GM21723 (cell line): ENCODE data around the gene GIT1.

Experiments used
- ATAC-seq: cut with Tn5 transposase; IDR thresholded peaks from one replicate; pipeline ENCODE4 v1.9.1; 2021; ENCODE audit warnings: mild to moderate bottlenecking, moderate library complexity; ENCODE audit not compliant: unreplicated experiment

Gene GIT1

GRCh38 chr17:29589524-29590410 is at the start of gene GIT1:
Gene GIT1, minus strand, starts transcription at chr17:29589648. Its CDS starts 270 bp downstream, at chr17:29589378.
- ATAC-seq: peak; percentile 43

- ATAC-seq: no peak
Observed at GRCh38 chr17:29633886-29634285, 44.4 kb upstream of the GIT1 start.

GRCh38 chr17:29630630-29631193 is 41.3 kb upstream of the GIT1 start:
- ATAC-seq: no peak

GRCh38 chr17:29629839-29630238 is 40.4 kb upstream of the GIT1 start:
- ATAC-seq: no peak

GRCh38 chr17:29628644-29629043 is 39.2 kb upstream of the GIT1 start:
- ATAC-seq: no peak

GRCh38 chr17:29627951-29628350 is 38.5 kb upstream of the GIT1 start:
- ATAC-seq: no peak

- ATAC-seq: no peak
Observed at GRCh38 chr17:29625037-29625750, 35.7 kb upstream of the GIT1 start.

- no peak for ATAC-seq
Observed at GRCh38 chr17:29624586-29624985, 35.1 kb upstream of the GIT1 start.

- ATAC-seq: no peak
Observed at GRCh38 chr17:29623283-29623647, 33.8 kb upstream of the GIT1 start.

- ATAC-seq: peak; percentile 59
Observed at GRCh38 chr17:29622337-29623282, 33.2 kb upstream of the GIT1 start, which contains the start of gene CORO6. Gene CORO6, minus strand, starts transcription at chr17:29622912. Its CDS starts 1,491 bp downstream, at chr17:29621421.

- ATAC-seq: no peak
Observed at GRCh38 chr17:29621751-29622194, 32.3 kb upstream of the GIT1 start.

- ATAC-seq: no peak
Observed at GRCh38 chr17:29620779-29621500, 31.5 kb upstream of the GIT1 start.

GRCh38 chr17:29620271-29620670 is 30.8 kb upstream of the GIT1 start:
- ATAC-seq: no peak

GRCh38 chr17:29619251-29619650 is 29.8 kb upstream of the GIT1 start:
- ATAC-seq: no peak

GRCh38 chr17:29618272-29619065 is 29.0 kb upstream of the GIT1 start:
- no peak for ATAC-seq

- no peak for ATAC-seq
Observed at GRCh38 chr17:29617481-29618271, 28.2 kb upstream of the GIT1 start.

- peak; percentile 42 for ATAC-seq
Observed at GRCh38 chr17:29617125-29617480, 27.7 kb upstream of the GIT1 start.

- ATAC-seq: no peak
Observed at GRCh38 chr17:29616300-29617048, 27.0 kb upstream of the GIT1 start.
